ENCODE results near the gene HPN. TPM values are rescaled to one million over a fixed set of nuclear protein-coding genes. Genes with fewer than 3 reads are reported as not detected.
A peak's percentile ranks its signal among the peaks of the same experiment; 100 is the strongest.
"Not testable (repeated sequence)": the region's sequence is repeated elsewhere in the genome, so short reads cannot be mapped to it uniquely, and the experiment has no call there.

HPN gene
- total RNA-seq, 1 experiment from 2014 or later: not detected

DNA sequence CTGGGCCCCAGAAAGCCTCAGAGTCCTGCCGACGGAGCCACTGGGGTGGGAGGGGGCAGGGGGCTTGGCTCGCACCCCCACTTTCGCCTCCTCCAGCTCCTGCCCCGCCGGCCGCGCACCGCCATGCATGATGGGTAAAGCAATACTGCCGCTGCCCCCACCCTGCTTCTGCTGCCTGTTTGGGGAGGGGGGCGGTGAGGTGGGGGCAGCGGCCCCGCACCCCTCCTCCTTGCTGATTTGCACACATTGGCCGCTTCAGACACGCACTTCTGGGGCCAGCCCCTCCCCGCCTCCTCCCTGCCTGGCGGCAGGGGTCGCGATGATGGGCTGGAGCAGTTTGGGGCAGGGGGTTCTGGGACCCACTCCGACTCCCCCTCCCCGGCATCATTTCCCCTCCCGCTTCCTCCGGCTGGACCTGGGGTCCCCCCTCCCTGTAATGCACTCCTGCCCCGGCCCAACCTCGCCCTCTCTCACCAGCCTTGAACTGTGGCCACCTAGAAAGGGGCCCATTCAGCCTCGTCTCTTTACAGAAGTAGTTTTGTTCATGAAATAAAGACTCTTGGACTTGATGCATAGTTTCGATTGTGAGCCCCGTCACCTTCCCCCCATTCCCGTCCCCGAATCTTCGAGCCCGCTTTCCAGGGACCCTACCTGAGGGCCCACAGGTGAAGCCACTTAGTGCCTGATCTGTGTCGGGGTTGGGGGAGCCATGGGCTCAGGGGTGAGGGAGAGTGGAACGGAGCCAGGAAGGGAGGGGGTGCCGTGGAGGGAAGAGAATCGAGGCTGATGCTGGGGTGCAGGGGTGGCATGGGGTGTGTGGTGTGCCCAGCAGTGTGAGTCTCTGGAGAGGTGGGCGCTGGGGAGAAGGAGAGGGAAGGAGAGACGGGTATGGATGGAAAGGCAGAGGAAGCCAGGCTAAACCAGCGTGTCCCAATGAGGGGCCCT lies 1.4 kb upstream of the HPN start:
- DNase-seq (ENCODE audit: extremely low read depth, low read depth): no peak

DNA sequence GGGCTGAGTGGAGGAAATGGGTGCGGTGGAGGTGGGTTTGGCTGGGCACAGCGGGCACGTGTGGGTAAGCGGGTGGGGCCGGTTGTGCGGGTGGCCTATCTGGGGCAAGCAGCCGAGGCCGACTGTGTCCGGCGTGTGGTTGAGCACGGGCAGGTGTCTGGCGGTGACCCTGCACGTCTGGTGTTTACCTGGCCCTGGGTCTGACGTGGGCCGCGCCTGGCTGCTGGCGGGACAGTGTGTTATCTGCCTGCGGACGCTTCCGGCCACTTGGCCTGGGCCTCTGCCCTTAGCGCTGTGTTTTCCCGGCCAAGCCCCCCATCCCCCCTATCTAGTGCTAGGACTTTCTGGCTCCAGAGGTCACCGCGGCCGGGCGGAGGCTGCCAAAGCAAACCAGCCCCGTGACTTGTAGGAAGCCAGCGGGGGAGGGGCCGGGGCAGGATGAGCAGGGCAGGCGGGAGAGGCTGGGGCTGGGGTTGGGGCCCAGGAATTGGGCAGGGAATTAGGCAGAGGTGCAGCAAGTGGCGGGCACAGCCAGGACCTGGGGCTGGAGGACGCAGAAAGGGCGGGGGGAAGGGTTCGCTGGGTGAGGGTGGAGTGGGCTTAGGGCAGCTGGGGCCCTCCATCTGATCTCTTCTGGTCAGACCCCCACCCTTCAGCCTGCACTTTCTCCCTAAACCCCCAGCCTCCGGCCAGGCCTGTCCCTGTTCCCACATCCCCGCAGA lies 534 bp upstream of the HPN start:
- no peak for DNase-seq (ENCODE audit: extremely low read depth, low read depth)

DNA sequence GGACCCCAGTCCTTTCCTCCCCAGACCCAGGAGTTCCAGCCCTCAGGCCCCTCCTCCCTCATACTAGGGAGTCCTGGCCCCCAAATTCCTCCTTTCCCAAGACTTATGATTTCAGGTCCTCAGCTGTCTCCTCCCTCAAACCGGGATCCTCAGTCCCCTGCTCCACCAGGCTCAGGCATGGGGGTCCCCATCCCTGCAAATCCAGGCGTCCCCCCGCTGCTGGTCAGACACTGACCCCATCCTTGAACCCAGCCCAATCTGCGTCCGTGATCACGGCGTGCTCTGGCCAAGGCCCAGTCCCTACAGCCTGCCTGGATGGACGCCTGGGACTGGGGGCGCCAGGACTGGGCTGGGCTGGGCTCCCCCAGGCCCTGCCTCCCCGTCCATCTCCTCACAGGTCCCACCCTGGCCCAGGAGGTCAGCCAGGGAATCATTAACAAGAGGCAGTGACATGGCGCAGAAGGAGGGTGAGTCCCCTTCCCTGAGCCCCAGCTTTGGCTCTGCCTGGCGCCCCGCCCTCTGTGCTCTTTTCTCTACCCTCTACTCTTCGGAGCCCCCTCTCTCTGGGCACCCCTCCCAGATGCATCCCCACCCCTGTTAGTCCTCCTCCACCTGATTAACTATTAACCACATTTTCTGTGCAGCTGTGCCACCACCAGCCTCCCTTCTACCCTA lies 672 bp downstream of the HPN start:
- DNase-seq (ENCODE audit: extremely low read depth, low read depth): no peak

DNA sequence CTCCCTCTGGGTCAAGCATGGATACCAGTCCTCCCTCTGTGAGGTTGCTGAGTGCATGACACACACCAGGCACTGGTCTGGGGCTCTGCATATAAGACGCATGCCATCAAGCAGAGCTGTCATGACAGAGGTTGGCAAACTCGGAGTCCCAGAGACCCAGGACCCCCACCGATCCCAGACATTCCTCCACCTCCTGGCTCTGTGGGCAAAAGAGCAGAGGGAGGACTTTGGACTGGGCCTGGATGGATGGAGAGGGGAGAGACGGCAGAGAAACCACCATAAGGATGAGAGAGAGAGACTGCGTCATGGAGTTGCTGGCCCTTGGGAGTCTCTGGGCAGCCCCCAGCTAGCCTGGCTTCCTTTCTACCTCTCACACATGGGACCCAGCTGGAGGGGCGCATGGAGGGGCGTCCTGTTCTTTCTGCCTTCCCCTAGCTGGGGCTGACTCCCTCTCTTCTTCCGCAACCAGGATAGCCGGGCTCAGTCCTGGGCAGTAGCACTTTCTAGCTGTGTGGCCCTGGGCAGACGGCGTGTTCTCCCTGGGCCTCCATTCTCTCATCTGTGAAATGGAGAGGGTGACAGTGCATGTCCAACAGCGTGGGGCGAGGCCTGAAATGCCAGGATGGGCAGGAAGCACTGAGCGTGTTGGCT lies 1.6 kb downstream of the HPN start:
- DNase-seq (ENCODE audit: extremely low read depth, low read depth): no peak

DNA sequence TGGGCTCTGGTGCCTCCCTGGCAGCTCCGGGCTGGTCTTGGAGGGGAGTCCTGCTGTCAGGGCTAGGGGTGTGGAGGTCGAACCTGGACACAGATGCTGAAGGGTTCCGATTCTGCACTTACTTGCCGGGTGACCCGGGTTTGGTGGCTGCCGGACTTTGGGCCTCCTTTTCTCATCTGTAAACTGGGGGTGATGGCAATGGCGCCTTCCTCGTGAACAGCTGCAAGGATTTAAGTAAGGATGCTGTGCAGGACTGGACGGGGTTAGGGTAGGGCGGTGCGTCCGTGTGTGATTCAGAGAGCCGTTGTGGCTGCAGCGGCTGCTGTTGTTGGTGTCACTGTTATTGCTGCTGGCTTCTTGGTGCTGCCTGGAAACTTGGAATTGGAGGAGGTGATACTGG lies 2.4 kb downstream of the HPN start:
- no peak for DNase-seq (ENCODE audit: extremely low read depth, low read depth)

DNA sequence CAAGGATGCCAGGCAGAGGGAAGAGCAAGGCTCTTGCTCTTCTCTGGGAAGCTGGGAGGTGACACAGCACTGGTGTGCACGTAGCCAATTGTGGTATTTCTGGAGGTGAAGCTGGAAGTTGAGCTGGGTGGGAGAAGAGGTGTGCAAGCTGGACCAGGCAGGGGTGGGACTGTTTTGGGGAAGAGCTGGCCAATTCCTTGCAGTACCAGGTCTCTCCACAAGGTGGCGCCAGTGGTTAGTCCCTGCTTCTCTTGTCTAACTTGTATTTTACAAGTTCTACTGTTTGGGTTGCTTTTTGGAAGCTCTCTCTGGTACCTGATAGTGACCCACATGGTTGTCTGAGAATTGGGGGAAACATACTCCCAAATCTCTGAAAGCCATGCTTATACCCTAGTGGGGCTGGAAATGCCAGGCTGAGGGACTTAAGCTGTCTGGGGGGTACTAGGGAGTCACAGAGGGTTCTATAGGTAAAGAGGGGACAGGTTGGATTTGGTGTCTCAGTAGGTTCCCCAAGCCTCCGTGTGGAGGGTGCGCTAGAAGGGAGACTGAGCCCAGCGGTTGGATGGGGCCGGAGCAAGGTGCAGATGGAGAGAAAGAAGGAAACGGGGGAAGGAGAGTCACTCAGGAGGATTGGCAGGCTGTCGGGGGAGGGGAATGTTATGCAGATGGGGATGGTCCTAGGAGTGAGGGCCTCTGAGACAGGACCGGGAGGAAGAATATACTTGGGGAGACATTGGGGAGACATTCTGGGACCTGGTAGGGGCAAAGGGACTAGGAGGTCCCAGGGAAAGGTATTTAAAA lies 3.0 kb downstream of the HPN start:
- DNase-seq (ENCODE audit: extremely low read depth, low read depth): peak; percentile 26

DNA sequence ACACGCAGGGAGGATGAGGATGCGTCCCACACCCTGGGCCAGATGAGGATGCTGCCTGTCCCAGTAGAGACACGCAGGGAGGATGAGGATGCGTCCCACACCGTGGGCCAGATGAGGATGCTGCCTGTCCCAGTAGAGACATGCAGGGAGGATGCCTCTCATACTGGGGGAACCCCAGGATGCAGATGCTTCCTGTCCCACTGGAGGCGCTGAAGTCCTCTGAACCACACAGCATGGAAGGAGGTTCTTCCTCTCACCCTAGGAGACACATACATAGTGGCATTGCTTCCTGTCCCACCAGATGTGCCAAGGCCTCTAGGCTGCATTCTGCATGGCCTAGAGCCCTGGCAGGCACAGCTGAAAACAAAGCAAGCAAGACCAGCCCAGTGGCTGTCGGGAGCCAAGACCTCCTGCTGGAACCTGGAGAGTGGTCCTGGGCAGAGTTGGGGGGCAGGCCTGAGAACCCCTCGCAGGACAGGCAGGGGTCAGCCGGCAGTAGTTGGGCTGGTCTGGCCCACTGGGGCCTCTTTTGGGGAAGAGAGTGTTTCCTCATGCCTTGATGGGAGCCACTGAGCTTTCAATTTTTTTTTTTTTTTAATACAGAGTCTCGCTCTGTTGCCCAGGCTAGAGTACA lies 4.3 kb downstream of the HPN start:
- peak; percentile 25 for DNase-seq (ENCODE audit: extremely low read depth, low read depth)

DNA sequence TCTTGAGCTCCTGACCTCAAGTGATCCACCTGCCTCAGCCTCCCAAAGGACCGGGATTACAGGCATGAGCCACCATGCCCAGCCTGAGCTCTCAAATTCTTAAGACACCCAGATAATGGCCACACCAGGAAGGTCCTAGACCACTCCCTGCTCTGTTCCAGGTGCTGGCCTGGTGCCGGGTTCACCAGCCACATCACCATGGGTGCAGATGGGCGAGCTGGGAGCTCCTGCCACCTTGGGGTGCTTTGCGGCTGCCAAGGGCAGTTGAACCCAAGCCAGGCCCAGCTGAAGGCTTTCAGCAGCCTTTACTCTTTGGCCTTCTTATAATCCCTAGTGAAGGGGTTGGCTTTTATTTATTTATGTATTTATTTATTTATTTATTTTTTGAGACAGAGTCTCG lies 4.9 kb downstream of the HPN start:
- DNase-seq (ENCODE audit: extremely low read depth, low read depth): no peak

DNA sequence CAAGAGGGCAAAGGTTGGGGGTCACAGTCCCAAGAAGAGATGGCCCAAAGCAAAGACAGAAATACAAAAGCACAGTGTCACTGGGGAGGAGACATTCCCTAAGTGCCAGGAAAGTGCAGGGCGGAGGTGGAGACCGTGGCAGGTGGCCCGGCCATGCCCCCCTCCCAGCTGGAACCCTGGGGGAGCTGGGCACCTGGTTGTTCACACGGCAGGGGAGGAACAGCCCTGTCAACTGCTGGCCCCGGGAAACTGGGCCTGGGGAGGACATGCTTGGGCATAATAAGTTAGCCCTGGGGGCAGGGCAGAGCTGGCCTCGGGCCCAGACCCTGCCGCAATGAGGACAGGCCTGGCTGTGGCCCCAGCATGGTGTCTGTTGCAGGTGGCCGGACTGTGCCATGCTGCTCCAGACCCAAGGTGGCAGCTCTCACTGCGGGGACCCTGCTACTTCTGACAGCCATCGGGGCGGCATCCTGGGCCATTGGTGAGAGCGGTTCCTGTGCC lies 7.4 kb downstream of the HPN start:
- no peak for DNase-seq (ENCODE audit: extremely low read depth, low read depth)

DNA sequence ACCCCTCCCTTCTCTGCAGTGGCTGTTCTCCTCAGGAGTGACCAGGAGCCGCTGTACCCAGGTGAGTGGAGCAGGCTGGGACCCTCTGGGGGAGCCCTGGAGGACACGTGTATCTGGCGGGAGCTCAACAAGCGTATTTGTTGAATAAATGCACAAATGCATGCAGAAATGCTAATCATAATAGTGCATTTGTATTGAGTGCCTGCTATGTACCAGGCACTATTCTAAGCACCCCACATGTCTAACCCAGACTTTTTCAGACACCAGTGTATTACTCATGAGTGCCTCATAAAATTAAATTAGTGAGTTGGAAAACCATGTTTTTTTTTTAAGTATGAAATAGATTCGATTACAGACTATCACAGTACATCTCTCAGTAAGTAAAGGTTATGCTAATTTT lies 7.9 kb downstream of the HPN start:
- no peak for DNase-seq (ENCODE audit: extremely low read depth, low read depth)

DNA sequence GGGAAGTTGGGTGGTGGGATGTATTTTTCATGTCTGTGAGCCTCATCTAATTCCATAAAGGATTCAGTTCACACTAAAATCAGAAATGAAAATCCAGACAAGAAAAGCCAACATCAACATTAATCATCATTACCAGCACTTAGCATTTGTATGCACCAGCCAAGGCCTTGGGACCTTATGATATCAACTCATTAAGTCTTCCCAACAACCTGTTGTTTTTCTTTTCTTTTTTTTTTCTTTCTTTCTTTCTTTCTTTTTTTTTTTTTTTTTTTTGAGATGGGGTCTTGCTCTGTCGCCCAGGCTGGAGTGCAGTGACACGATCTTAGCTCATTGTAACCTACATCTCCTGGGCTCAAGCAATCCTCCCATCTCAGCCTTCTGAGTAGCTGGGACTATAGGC lies 9.1 kb downstream of the HPN start:
- DNase-seq (ENCODE audit: extremely low read depth, low read depth): not testable (repeated sequence)

DNA sequence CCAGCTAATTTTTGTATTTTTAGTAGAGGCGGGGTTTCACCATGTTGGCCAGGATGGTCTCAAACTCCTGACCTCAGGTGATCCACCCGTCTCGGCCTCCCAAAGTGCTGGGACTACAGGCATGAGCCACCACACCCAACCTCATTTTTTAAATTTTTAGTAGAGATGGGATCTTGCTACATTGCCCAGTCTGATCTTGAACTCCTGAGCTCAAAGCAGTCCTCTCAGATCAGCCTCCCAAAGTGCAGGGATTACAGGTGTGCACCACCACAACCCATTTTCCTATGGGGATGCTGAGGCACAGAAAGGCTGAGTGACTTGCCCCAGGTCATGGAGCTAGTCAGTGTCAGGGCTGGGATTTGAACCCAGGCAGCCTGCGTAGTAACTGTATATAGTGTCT lies 9.7 kb downstream of the HPN start:
- not testable (repeated sequence) for DNase-seq (ENCODE audit: extremely low read depth, low read depth)

DNA sequence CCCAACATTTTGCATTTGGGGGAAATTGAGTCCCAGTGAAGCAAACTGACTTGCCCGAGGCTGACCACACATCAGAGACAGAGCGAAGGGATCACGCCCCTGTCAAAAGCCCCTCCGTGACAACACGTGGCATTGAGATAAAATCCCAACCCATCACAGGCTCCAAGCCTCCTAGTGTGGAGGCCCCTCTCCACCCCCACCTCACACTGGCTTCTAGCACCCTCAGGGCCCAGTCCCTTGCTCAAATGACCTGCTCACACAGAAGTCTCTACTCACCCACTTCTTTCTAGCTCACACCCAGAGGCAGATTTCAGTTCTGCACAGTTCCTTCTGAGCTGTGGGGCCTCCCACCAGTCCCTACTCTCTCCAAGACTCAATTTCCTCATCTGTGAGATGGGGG lies 10.3 kb downstream of the HPN start:
- DNase-seq (ENCODE audit: extremely low read depth, low read depth): no peak

DNA sequence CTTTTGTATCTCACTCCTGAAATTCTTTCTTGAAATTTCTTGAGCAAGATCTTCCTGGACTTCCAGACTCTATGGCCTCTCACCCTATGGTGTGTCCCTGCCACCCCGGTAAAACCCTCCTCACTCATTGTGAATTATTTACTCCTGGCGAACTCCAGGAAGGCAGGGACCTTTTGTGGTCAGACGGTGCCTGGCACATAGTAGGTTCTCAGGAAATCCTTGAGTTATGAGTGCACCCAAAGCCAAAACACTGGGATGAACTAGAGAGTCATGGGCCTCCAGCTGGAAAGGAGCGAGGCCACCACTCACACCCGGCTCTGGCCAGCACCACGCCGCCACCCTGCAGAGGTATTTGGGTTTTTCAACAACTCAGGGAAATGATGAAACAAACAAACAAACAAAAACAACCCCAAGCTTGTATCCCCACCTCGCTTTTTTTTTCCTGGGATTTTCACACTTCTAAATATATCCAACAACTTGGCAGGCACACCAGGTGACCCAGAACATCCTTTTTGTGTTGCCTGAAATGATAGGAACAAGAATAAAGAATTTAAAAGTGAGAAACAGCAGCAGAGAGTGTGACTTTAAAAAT lies 11.2 kb downstream of the HPN start:
- no peak for DNase-seq (ENCODE audit: extremely low read depth, low read depth)

DNA sequence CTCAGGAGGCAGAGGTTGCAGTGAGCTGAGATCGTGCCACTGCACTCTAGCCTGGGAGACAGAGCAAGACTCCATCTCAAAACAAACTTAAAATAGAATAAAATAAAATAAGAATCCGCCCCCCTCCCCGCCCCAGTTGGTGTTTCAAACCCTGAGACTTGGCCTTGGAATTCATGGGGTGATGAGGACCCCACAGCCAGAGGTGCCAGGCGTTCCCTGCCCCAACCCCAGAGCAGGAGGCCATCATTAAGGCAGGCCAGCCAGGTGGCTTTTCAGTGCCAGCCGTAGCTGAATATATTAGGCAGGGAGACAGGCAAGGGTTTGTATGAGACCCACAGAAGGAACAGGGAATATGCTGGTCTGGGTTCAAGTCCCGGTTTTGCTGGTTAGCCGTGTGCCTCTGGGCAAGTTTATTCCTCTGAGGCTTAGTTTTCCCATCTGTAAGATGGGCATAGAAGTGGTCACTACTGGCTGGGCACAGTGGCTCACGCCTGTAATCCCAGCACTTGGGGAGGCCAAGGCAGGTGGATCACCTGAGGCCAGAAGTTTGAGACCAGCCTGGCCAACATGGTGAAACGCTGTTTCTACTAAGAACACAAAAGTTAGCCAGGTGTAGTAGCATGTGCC lies 12.3 kb downstream of the HPN start:
- no peak for DNase-seq (ENCODE audit: extremely low read depth, low read depth)

DNA sequence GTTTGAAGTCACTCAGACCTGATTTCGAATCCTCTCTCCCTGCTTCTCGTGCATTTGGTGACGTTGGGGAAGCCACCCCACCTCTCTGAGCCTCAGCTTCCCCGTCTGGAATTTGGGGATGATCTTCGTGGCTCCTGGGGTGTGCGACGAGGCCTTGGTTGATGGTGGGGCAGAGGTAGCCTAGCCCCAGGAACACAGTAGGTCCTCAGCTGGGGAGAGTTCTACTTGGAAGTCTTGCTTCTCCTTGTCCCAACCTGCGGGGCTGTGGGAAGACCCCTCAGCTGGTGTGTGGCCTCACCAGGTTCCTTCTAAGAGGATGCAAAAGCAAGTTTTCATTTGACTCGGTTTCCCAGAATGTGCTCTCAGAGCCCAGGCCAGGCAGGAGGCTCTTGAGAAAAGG lies 13.1 kb downstream of the HPN start:
- DNase-seq (ENCODE audit: extremely low read depth, low read depth): no peak

DNA sequence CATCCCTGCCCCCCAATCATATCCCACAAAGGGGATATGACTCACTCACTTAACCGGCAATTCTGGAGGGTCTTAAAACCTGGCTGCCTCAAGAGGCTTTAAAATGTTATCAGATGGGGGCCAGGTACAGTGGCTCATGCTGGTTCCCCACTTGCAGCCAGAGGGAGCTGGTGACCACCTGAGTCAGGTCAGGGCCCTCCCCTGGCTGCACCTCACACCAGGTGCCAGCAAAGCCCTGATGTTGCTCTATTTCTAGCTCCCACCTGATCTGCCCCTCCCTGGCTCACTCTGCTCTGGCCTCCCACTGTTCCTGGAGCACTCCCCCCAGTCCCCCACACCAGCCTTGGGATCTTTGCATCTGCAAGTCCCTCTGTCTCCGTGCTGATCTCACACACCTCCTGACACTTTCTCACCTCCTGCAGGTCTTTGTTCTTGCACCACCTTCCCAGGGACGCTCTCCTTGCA lies 14.2 kb downstream of the HPN start:
- no peak for DNase-seq (ENCODE audit: extremely low read depth, low read depth)

DNA sequence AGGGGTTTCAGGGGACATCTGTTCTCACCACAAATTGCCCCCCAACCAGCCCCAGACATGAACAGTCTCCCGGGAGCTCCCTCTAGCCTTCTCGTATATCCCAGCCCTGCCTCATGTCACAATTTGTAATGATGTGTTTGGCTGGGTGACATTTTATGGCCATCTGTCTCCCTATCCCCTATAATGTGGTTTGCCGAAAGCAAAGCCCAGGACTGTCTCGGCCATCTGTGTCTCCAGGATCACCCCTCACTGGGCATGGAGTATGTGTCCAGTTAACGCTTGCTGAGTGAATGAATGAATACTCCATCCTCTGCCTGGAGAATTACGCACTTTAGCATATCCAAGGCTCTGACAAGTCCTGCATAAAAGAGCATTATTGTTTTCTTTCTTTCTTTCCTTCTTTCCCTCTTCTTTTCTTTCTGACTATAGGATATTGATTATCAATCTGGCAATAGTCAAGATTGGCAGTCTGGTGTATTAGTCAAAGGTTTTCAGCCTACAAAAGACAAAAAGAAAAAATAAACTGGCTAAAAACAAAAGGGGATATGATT lies 15.1 kb downstream of the HPN start:
- DNase-seq (ENCODE audit: extremely low read depth, low read depth): no peak
